ENCODE measurements around the gene NKX2-4.

Gene NKX2-4

GRCh38 chr20:21358737-21359136, 38.6 kb downstream of the NKX2-4 start:
- DNase-seq = no peak

- no peak for DNase-seq
These were observed 39.5 kb downstream of the NKX2-4 start for GRCh38 chr20:21357844-21358243.

- no peak for DNase-seq
These were observed 40.9 kb downstream of the NKX2-4 start for GRCh38 chr20:21356386-21356785.

GRCh38 chr20:21355981-21356380, 41.3 kb downstream of the NKX2-4 start:
- DNase-seq = no peak

- DNase-seq = no peak
These were observed 44.1 kb downstream of the NKX2-4 start for GRCh38 chr20:21353236-21353635.

- no peak for DNase-seq
These were observed 44.6 kb downstream of the NKX2-4 start for GRCh38 chr20:21352703-21353102.

Data from SIG-M5 (cell line).